ENCODE results near the gene ACKR3. TPM values are rescaled to one million over a fixed set of nuclear protein-coding genes. Genes with fewer than 3 reads are reported as not detected.

The ACKR3 gene
- total and polyA plus RNA-seq, 2 of the 4 experiments (the other 2 are of a cell fraction), result not detected

- H3K27ac ChIP-seq (ENCODE audit: insufficient read depth, low read length), result no peak overlapping the region
- intact Hi-C loops (cut with micrococcal nuclease), result no loop called here
- no peaks in the 10 kb centered on the region for H3K36me3 ChIP-seq (ENCODE audit: control insufficient read depth, insufficient read depth, low read length)
- H3K18ac ChIP-seq (ENCODE audit: low read depth, low read length), result no peak overlapping the region
- H4K8ac ChIP-seq (ENCODE audit: low read depth in 2 of 2, low read length in 2 of 2), result no peak overlapping the region
- BruUV-seq (replicated peaks), result no TSS peak
- no peak overlapping the region for H3K9ac ChIP-seq (ENCODE audit: low read depth, low read length)
- H2BK120ac ChIP-seq (ENCODE audit: low read depth, low read length), result no peak overlapping the region
- peak; percentile 67 for ATAC-seq (ENCODE audit: low read depth)
- no peak overlapping the region for H2AK9ac ChIP-seq (replicated peaks; ENCODE audit: low read depth, low read length, poor library complexity)
- no peak overlapping the region for H2AK5ac ChIP-seq (ENCODE audit: low read depth, low read length)
- peaks cover 2% of the 10 kb centered on the region; the same call in 1 of the 2 replicates for H3K9me3 ChIP-seq (ENCODE audit: control insufficient read depth, insufficient read depth, low read length)
- ChIA-PET POLR2A (ENCODE audit: unreplicated experiment) (no interaction called here), CTCF (interaction anchor here (0.6 to 1.0 kb wide), 2 partner anchors 14 to 63 kb away, joined by 3 read pairs; no protein-coding TSS in a partner anchor)
- no CpG with 5 or more reads among the region's 8 CpGs for WGBS, 2 experiments (ENCODE audit: extremely low coverage in 2 of 2, insufficient read length in 1 of 2)
- TF ChIP-seq MAFK (IDR thresholded peaks at IDR 0.05; ENCODE audit: low read depth, low read length) (no peak), NFE2L2 (IDR thresholded peaks at IDR 0.05; ENCODE audit: low read depth, low read length) (no peak), ELK1 (IDR thresholded peaks at IDR 0.05; ENCODE audit: borderline replicate concordance, low read depth, low read length) (no peak), USF2 (IDR thresholded peaks at IDR 0.05; ENCODE audit: low read depth, low read length) (no peak), RFX5 (IDR thresholded peaks at IDR 0.05; ENCODE audit: low read depth, low read length) (no peak), MXI1 (IDR thresholded peaks at IDR 0.05; ENCODE audit: borderline replicate concordance, low read depth, low read length) (no peak)
- H3K27me3 ChIP-seq (ENCODE audit: control insufficient read depth, insufficient read depth, low read length), result peaks cover 15% of the 10 kb centered on the region
- H3K4me1 ChIP-seq (ENCODE audit: control insufficient read depth, insufficient read depth, low read length), result no peaks in the 10 kb centered on the region
- no peak overlapping the region for H4K5ac ChIP-seq (ENCODE audit: low read depth, low read length)
- H4K91ac ChIP-seq (ENCODE audit: insufficient read depth, low read depth, low read length), result no peak overlapping the region
- H3K4ac ChIP-seq (ENCODE audit: low read depth, low read length), result no peak overlapping the region
- no peak overlapping the region for H3K56ac ChIP-seq (ENCODE audit: extremely low read depth, insufficient read depth, low read length)
- H3K4me2 ChIP-seq (ENCODE audit: low read depth, low read length), result no peak overlapping the region
- dilution Hi-C loops (cut with HindIII; ENCODE audit: low sequenced_read_pairs, unreplicated experiment), result no loop called here
- in situ Hi-C loops (cut with MboI; ENCODE audit: low sequenced_read_pairs), result no loop called here
- no peak overlapping the region for H2BK15ac ChIP-seq (ENCODE audit: low read depth, low read length)
- no peak overlapping the region for H3K14ac ChIP-seq (replicated peaks; ENCODE audit: low read depth, low read length)
- no peak overlapping the region for H2AFZ ChIP-seq (replicated peaks; ENCODE audit: low read length, poor library complexity)
- H3K79me1 ChIP-seq (ENCODE audit: low read depth in 1 of 2, low read length in 2 of 2), result no peaks in the 10 kb centered on the region
- H2BK5ac ChIP-seq (ENCODE audit: low read depth, low read length, poor library complexity, severe bottlenecking), result no peak overlapping the region
- no peaks in the 10 kb centered on the region for H3K9me1 ChIP-seq (ENCODE audit: insufficient read depth, low read length)
- H2BK20ac ChIP-seq (ENCODE audit: low read depth, low read length), result no peak overlapping the region
- H4K20me1 ChIP-seq (ENCODE audit: insufficient read depth, low read length), result no peaks in the 10 kb centered on the region
- H3K23ac ChIP-seq (ENCODE audit: low read depth, low read length), result no peak overlapping the region
- DNase-seq, result no peak
- H3K4me3 ChIP-seq (ENCODE audit: insufficient read depth, low read depth, low read length), result no peak overlapping the region
These were observed 6.5 kb downstream of the ACKR3 start for GRCh38 chr2:236576087-236576486.
